ENCODE measurements around the gene HSD17B2.

Gene HSD17B2

GRCh38 chr16:82019535-82019934 is 15.5 kb upstream of the HSD17B2 start:
- no peak for FAIRE-seq

- FAIRE-seq, result no peak
These were observed 15.0 kb upstream of the HSD17B2 start for GRCh38 chr16:82020051-82020450.

GRCh38 chr16:82023206-82023605 is 11.8 kb upstream of the HSD17B2 start:
- FAIRE-seq, result no peak

- FAIRE-seq, result no peak
These were observed 10.7 kb upstream of the HSD17B2 start for GRCh38 chr16:82024316-82024715.

GRCh38 chr16:82024883-82025282 is 10.2 kb upstream of the HSD17B2 start:
- FAIRE-seq, result no peak

- FAIRE-seq, result no peak
These were observed 7.4 kb upstream of the HSD17B2 start for GRCh38 chr16:82027629-82028064.

- FAIRE-seq, result no peak
These were observed 3.7 kb upstream of the HSD17B2 start for GRCh38 chr16:82031116-82032084.

GRCh38 chr16:82033006-82033405 is 2.0 kb upstream of the HSD17B2 start:
- no peak for FAIRE-seq

- no peak for FAIRE-seq
These were observed 1.3 kb upstream of the HSD17B2 start for GRCh38 chr16:82033683-82034300.

GRCh38 chr16:82037251-82037650 is 2.2 kb downstream of the HSD17B2 start:
- no peak for FAIRE-seq

GRCh38 chr16:82037666-82038065 is 2.6 kb downstream of the HSD17B2 start:
- FAIRE-seq, result no peak

GRCh38 chr16:82040296-82040695 is 5.2 kb downstream of the HSD17B2 start:
- FAIRE-seq, result no peak

- FAIRE-seq, result no peak
These were observed 6.5 kb downstream of the HSD17B2 start for GRCh38 chr16:82041542-82041941.

GRCh38 chr16:82042144-82042543 is 7.1 kb downstream of the HSD17B2 start:
- no peak for FAIRE-seq

GRCh38 chr16:82042846-82043245 is 7.8 kb downstream of the HSD17B2 start:
- no peak for FAIRE-seq

- no peak for FAIRE-seq
These were observed 8.9 kb downstream of the HSD17B2 start for GRCh38 chr16:82043680-82044584.

GRCh38 chr16:82044585-82044911 is 9.5 kb downstream of the HSD17B2 start:
- FAIRE-seq, result no peak

GRCh38 chr16:82045465-82045864 is 10.4 kb downstream of the HSD17B2 start:
- FAIRE-seq, result no peak

- no peak for FAIRE-seq
These were observed 11.5 kb downstream of the HSD17B2 start for GRCh38 chr16:82046541-82046940.

GRCh38 chr16:82046941-82047340 is 11.9 kb downstream of the HSD17B2 start:
- FAIRE-seq, result no peak

GRCh38 chr16:82047374-82047773 is 12.3 kb downstream of the HSD17B2 start:
- no peak for FAIRE-seq

- no peak for FAIRE-seq
These were observed 12.7 kb downstream of the HSD17B2 start for GRCh38 chr16:82047787-82048186.

GRCh38 chr16:82049484-82049883 is 14.4 kb downstream of the HSD17B2 start:
- FAIRE-seq, result no peak

All from TTC549 (cell line).